ENCODE data around the gene PRKAA1.
"Not testable (repeated sequence)": the region's sequence is repeated elsewhere in the genome, so short reads cannot be mapped to it uniquely, and the experiment has no call there.

The PRKAA1 gene

GRCh38 chr5:40779561-40779960 lies 18.6 kb downstream of the PRKAA1 start:
- DNase-seq, result no peak

GRCh38 chr5:40778133-40778532 lies 20.0 kb downstream of the PRKAA1 start:
- no peak for DNase-seq

GRCh38 chr5:40776658-40776977 lies 21.6 kb downstream of the PRKAA1 start:
- DNase-seq, result no peak

GRCh38 chr5:40775846-40776657 lies 22.1 kb downstream of the PRKAA1 start:
- DNase-seq, result no peak

GRCh38 chr5:40775085-40775845 lies 22.9 kb downstream of the PRKAA1 start:
- no peak for DNase-seq

- no peak for DNase-seq
Measured at GRCh38 chr5:40774623-40775022, 23.6 kb downstream of the PRKAA1 start.

- no peak for DNase-seq
Measured at GRCh38 chr5:40770764-40771163, 27.4 kb downstream of the PRKAA1 start.

GRCh38 chr5:40762705-40763104 lies 35.5 kb downstream of the PRKAA1 start:
- DNase-seq, result no peak

- DNase-seq, result no peak
Measured at GRCh38 chr5:40757400-40757799, 40.8 kb downstream of the PRKAA1 start.

- peak; percentile 93 for DNase-seq
Measured at GRCh38 chr5:40755407-40756365, 42.5 kb downstream of the PRKAA1 start, which contains the start of gene TTC33. TTC33 (minus strand) TSS chr5:40755961; CDS start chr5:40747018, 8,943 bp downstream.

- DNase-seq, result peak; percentile 55
Measured at GRCh38 chr5:40755093-40755406, 43.1 kb downstream of the PRKAA1 start.

- no peak for DNase-seq
Measured at GRCh38 chr5:40754381-40755092, 43.6 kb downstream of the PRKAA1 start.

GRCh38 chr5:40746703-40747102 lies 51.5 kb downstream of the PRKAA1 start:
- DNase-seq, result no peak

GRCh38 chr5:40743771-40744170 lies 54.4 kb downstream of the PRKAA1 start:
- no peak for DNase-seq

- no peak for DNase-seq
Measured at GRCh38 chr5:40738502-40738901, 59.7 kb downstream of the PRKAA1 start.

GRCh38 chr5:40736103-40736875 lies 61.9 kb downstream of the PRKAA1 start:
- DNase-seq, result no peak

- no peak for DNase-seq
Measured at GRCh38 chr5:40735609-40736008, 62.6 kb downstream of the PRKAA1 start.

GRCh38 chr5:40734986-40735385 lies 63.2 kb downstream of the PRKAA1 start:
- DNase-seq, result no peak

- no peak for DNase-seq
Measured at GRCh38 chr5:40733879-40734563, 64.2 kb downstream of the PRKAA1 start.

GRCh38 chr5:40733434-40733833 lies 64.7 kb downstream of the PRKAA1 start:
- DNase-seq, result no peak

- DNase-seq, result not testable (repeated sequence)
Measured at GRCh38 chr5:40722497-40722911, 75.7 kb downstream of the PRKAA1 start.
